ENCODE measurements around the gene BSPRY.

Gene BSPRY

DNA sequence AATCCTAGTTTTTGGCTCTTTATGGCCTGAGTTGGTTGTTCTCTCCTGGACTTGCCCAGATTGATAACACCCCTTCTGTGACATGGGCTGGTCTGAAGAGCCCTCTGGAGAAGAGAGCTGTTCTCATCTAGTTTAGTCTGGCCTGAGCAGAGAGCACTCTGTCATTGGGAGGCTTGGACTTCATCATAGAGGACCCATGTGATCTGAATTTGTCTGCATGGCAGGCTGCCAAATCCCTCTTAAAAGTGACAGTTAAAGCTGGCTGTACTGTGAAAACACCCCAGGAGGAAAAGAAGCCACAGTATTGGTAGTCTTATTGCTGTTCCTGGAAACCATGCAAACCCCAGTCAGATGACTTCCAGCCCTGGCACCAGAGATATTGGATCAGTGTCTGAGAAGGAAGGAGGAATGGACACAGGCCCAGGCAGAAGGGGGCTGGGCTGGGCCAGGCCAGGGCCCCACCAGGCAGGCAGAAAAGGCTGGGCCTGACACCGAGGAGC lies 5.6 kb upstream of the BSPRY start:
- no peak for DNase-seq (ENCODE audit: low read depth, low spot score)
- TF ChIP-seq, protein P1, sequence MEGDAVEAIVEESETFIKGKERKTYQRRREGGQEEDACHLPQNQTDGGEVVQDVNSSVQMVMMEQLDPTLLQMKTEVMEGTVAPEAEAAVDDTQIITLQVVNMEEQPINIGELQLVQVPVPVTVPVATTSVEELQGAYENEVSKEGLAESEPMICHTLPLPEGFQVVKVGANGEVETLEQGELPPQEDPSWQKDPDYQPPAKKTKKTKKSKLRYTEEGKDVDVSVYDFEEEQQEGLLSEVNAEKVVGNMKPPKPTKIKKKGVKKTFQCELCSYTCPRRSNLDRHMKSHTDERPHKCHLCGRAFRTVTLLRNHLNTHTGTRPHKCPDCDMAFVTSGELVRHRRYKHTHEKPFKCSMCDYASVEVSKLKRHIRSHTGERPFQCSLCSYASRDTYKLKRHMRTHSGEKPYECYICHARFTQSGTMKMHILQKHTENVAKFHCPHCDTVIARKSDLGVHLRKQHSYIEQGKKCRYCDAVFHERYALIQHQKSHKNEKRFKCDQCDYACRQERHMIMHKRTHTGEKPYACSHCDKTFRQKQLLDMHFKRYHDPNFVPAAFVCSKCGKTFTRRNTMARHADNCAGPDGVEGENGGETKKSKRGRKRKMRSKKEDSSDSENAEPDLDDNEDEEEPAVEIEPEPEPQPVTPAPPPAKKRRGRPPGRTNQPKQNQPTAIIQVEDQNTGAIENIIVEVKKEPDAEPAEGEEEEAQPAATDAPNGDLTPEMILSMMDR (IDR thresholded peaks at IDR 0.05; ENCODE audit: insufficient read depth, low read length, missing control alignments), result no peak
- POLR2A ChIA-PET, result no interaction called here

DNA sequence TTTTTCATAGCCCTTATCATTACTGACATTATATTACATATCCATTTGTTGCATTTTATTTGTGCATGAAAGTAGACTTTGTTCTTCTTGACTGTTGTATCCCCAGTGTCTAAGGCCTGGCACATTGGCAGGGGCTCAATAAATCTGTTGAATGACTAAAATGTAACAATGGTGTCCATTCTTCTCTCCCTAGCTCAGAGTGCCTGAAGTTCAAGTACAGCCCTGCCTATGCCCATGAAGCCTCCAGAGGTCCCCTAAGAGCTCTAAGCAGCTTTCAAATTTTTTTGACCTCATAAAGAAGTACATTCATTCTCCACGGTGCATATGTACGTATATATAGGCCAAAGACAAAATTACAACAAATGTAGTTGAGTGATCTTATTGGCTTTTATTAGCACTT lies 4.2 kb upstream of the BSPRY start:
- TF ChIP-seq, protein P1 (IDR thresholded peaks at IDR 0.05; ENCODE audit: insufficient read depth, low read length, missing control alignments), result no peak
- no peak overlapping the region for H3K4me3 ChIP-seq (ENCODE audit: low read depth, low read length)
- CTCF ChIA-PET, result interaction anchor here (1.3 to 1.5 kb wide), 3 partner anchors 12 to 55 kb away, joined by 3 to 5 read pairs (median 3); no protein-coding TSS in a partner anchor
- DNase-seq (ENCODE audit: low read depth, low spot score), result no peak
- POLR2A ChIA-PET, result no interaction called here

More for the DNA sequence above, 5.6 kb upstream of the BSPRY start:
- no peak overlapping the region for H3K4me3 ChIP-seq (ENCODE audit: low read depth, low read length)
- CTCF ChIA-PET, result no interaction called here

DNA sequence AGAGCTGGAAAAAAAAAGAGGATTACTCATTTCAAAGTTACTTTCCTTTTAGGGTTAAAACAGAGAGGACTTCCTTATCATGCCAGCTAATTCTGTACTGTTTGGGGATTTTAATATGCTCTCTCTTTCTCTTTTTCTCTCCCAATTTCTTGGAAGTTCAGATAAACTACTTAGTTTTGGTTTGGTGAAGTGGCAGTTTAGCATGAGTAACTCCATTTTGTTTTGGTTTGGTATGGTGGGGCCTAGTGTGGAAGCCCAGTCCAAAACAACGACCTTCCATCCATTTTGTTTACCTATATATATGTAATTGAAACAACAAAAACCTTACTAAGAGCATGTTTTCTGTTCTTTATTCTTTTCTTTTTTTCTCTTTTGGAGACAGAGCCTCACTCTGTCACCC lies 3.7 kb upstream of the BSPRY start:
- TF ChIP-seq, protein P1 (IDR thresholded peaks at IDR 0.05; ENCODE audit: insufficient read depth, low read length, missing control alignments), result no peak
- no peak overlapping the region for H3K4me3 ChIP-seq (ENCODE audit: low read depth, low read length)
- ChIA-PET POLR2A (no interaction called here), CTCF (interaction anchor here (0.6 to 1.5 kb wide), 5 partner anchors 11 to 54 kb away, joined by 3 to 5 read pairs (median 3); no protein-coding TSS in a partner anchor)
- DNase-seq (ENCODE audit: low read depth, low spot score), result no peak

DNA sequence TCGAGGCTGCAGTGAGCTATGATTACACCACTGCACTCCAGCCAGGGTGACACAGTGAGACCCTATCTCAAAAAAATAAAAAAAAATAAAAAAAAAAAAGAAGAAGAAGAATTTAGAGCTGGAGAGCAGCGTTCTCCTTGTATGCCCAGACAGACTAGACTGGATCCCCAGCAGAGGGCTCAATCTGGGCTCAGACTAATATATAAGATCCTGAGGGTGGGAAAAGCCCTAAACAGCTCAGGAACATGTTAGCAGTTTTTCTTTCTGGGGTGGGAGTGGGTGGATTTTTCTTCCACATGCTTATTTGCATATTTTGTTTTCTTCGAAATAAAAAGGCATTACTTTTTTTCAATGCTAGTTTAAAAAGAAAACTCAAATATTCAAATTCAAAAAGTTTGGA lies 904 bp upstream of the BSPRY start:
- POLR2A ChIA-PET, result no interaction called here
- CTCF ChIA-PET, result interaction anchor here (1.1 to 3.0 kb wide), 4 partner anchors 36 to 310 kb away, joined by 3 to 18 read pairs (median 10); partner anchors contain the start of gene ALAD
- no peak overlapping the region for H3K4me3 ChIP-seq (ENCODE audit: low read depth, low read length)
- TF ChIP-seq, protein P1 (IDR thresholded peaks at IDR 0.05; ENCODE audit: insufficient read depth, low read length, missing control alignments), result no peak
- DNase-seq (ENCODE audit: low read depth, low spot score), result no peak

DNA sequence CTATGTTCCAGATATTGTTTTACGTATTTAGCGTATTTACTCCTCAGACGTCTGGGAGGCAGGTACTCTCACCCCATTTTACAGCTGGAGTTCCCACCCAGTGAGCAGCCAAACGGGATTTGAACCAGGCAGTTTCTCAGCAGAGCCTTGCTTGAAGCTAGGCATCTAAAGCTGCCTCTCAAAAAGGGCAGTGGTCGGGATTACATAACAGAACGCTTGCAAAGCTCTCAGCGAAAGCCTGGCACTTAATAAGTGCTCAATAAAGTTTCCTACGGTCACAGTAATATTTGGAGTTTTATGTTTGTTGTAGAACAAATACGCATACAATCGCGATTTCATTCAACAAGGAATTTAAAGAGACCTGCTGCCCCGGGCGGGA lies 286 bp upstream of the BSPRY start:
- H3K4me3 ChIP-seq (ENCODE audit: low read depth, low read length), result no peak overlapping the region
- CTCF ChIA-PET, result interaction anchor here (2.2 to 3.0 kb wide), 5 partner anchors 10 to 309 kb away, joined by 5 to 18 read pairs (median 12); partner anchors contain the start of gene ALAD
- TF ChIP-seq, protein P1 (IDR thresholded peaks at IDR 0.05; ENCODE audit: insufficient read depth, low read length, missing control alignments), result no peak
- POLR2A ChIA-PET, result no interaction called here
- DNase-seq (ENCODE audit: low read depth, low spot score), result no peak

DNA sequence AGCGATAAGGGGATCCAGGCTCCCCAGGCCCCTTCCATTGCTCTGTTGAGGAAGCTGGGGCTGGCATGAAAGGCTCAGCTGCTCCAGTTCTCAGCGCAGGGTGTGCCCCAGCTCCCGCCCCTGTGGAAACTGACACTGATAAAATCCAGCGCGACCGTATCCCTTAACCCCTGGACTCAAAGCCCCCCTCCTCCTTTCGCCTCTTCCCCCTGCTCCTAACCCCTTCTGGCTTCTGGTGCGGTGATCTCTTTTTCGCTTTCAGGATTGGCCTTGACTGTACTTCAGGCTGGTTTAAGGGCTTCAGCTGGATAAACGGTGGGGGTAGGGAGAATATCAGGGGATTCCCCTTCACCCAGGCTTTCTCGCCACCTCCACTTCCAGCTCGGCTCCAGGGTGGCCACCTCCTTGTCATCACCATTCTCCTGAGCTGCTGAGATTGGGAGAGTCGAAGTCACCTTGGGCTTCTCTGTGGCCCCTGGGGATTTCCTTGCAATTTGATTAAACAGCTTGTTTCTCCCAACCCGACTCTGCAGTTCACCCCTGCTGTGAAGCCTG lies 843 bp downstream of the BSPRY start:
- DNase-seq (ENCODE audit: low read depth, low spot score), result no peak
- TF ChIP-seq, protein P1 (IDR thresholded peaks at IDR 0.05; ENCODE audit: insufficient read depth, low read length, missing control alignments), result no peak
- CTCF ChIA-PET, result interaction anchor here (2.1 to 3.0 kb wide), 6 partner anchors 9 to 308 kb away, joined by 5 to 18 read pairs (median 11); partner anchors contain the start of genes ALAD and WDR31
- POLR2A ChIA-PET, result no interaction called here
- H3K4me3 ChIP-seq (ENCODE audit: low read depth, low read length), result no peak overlapping the region
